GM06990 (cell line): ENCODE data around the gene KLF2.

ENCODE experiments used
- DNase-seq: peaks from one replicate; pipeline ENCODE4 v3.0.0-alpha.2; 2011; ENCODE audit not compliant: insufficient read length; ENCODE audit errors: extremely low read depth
- H3K27me3 ChIP-seq: replicated peaks from 2 replicates; pipeline ENCODE4 v1.6.0; 2011; ENCODE audit warnings: low read length; ENCODE audit not compliant: control insufficient read depth, insufficient read depth
- H3K36me3 ChIP-seq: 2 replicates; pipeline ENCODE4 v1.5.1; 2011; ENCODE audit warnings: low read length; ENCODE audit not compliant: control insufficient read depth, insufficient read depth
- H3K4me3 ChIP-seq: replicated peaks from 2 replicates; pipeline ENCODE4 v1.5.1; 2011; ENCODE audit warnings: low read depth, mild to moderate bottlenecking, control low read depth, low read length
- CTCF ChIP-seq: IDR thresholded peaks from 2 replicates; pipeline ENCODE4 v1.5.1; 2011; ENCODE audit warnings: low read length, control low read depth, mild to moderate bottlenecking, inconsistent platforms; ENCODE audit not compliant: insufficient read depth, poor library complexity, severe bottlenecking

Gene KLF2

DNA sequence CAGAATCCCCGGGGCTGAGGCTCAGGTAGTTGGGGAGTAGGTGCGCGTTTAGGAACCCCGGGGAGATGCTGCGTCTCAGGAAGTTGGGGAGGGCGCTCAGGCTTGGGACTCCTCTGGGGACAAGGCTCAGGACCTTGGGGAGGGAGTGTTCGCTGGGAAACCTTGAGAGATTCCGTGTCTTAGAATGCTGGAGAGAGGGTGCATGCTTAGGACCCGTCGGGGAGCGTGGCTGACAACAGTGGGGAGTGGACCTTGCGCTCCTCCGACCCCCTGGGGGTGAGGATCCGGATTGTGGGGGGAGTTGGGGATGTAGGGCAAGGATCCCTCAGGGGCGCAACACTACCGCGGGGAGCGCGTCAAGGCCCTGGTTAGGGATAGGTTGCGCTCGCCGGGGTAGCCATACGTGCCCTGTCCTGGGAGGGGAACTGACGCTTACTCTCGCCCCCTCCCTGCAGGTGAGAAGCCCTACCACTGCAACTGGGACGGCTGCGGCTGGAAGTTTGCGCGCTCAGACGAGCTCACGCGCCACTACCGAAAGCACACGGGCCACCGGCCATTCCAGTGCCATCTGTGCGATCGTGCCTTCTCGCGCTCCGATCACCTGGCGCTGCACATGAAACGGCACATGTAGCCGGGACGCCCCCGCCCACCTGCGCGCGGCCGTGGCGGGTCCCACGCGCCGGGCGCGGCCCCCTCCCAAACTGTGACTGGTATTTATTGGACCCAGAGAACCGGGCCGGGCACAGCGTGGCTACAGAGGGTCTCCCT lies 2.0 kb downstream of the KLF2 start:
- H3K27me3 ChIP-seq, result no peaks in the 10 kb centered on the region; the same call in 1 of the 2 replicates
- H3K36me3 ChIP-seq, result no peaks in the 10 kb centered on the region; the same call in 1 of the 2 replicates
- TF ChIP-seq CTCF, result peak; percentile 14
- DNase-seq, result peak; percentile 56
- peak overlapping the region; percentile 70 for H3K4me3 ChIP-seq

DNA sequence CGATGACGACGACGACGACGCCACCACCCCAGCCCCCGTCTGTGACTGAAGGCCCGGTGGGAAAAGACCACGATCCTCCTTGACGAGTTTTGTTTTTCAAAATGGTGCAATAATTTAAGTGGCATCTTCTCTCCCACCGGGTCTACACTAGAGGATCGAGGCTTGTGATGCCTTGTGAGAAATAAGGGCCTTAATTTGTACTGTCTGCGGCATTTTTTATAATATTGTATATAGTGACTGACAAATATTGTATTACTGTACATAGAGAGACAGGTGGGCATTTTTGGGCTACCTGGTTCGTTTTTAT lies 2.5 kb downstream of the KLF2 start:
- Histone ChIP-seq H3K36me3 (no peaks in the 10 kb centered on the region; the same call in 1 of the 2 replicates), H3K27me3 (no peaks in the 10 kb centered on the region; the same call in 1 of the 2 replicates), H3K4me3 (peak overlapping the region; percentile 70)
- no peak for TF ChIP-seq CTCF
- DNase-seq, result no peak

DNA sequence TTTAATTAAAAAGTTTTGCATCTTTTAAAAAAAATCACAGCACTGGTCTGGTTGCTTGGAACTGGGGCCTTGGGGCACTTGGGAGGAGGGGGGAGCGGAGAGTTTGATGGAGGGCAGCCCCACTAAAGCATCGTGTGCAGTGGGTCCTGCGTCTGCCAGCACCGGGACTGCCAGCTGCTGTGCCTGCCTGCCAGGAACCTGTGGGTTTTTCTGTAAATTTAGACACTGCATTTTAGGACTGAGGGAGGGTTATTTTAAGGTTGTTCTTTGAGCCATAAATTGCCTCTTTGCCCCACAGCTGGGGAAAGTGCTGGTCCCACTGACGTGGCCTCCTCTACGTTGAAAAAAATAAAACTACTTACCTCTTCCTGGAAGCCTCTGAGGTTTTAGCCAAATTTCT lies 2.9 kb downstream of the KLF2 start:
- H3K36me3 ChIP-seq, result no peaks in the 10 kb centered on the region; the same call in 1 of the 2 replicates
- no peaks in the 10 kb centered on the region; the same call in 1 of the 2 replicates for H3K27me3 ChIP-seq
- no peak for TF ChIP-seq CTCF
- H3K4me3 ChIP-seq, result peak overlapping the region; percentile 70
- no peak for DNase-seq

GRCh38 chr19:16327911-16328823 lies 3.5 kb downstream of the KLF2 start:
- no peak for TF ChIP-seq CTCF
- H3K4me3 ChIP-seq, result peak overlapping the region; percentile 30
- peak; percentile 47 for DNase-seq

DNA sequence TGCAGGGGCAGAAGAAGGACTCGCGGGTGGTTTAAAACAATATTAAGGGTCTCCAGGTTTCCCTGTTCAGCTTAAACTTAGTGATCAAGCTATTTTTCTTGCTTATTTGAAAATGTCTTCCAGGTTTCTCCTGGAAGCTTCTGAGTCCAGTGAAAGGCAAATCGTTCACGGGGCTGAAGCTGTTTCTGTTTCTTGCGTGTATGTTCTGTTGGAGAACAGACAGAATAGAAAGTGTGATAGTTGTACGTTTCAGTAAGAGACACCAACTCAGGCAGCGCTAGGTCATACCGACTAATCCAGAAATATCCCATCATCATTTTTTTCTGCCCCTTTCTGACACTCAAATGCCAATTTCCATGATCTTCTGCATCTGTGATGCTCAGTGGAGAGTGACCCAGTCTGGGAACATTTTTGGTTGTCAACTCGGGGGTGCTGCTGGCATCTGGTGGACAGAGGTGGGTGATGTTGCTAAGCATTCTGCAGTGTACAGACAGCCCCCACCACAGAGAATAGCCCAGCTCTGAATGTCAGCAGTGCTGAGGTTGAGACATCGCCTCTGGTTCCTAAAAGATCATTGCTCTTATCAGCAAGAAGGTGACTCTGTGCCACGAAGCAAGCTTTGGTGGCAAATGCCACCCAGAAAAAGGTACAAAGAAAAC lies 4.3 kb downstream of the KLF2 start:
- H3K27me3 ChIP-seq, result no peaks in the 10 kb centered on the region; the same call in 1 of the 2 replicates
- no peaks in the 10 kb centered on the region; the same call in 1 of the 2 replicates for H3K36me3 ChIP-seq
- H3K4me3 ChIP-seq, result no peak overlapping the region
- peak; percentile 19 for TF ChIP-seq CTCF
- DNase-seq, result no peak

More at GRCh38 chr19:16327911-16328823, 3.5 kb downstream of the KLF2 start:
- H3K27me3 ChIP-seq, result no peaks in the 10 kb centered on the region; the same call in 1 of the 2 replicates
- H3K36me3 ChIP-seq, result no peaks in the 10 kb centered on the region; the same call in 1 of the 2 replicates
